GM19397 (cell line): ENCODE results near the gene C12orf57.
A peak's percentile ranks its signal among the peaks of the same experiment; 100 is the strongest.

Source experiments
- ATAC-seq: cut with Tn5 transposase; IDR thresholded peaks from one replicate; pipeline ENCODE4 v1.9.1; 2021; ENCODE audit warnings: mild to moderate bottlenecking, moderate library complexity; ENCODE audit not compliant: unreplicated experiment

C12orf57 gene

GRCh38 chr12:6952121-6952862 is 8.5 kb downstream of the C12orf57 start:
- no peak for ATAC-seq

GRCh38 chr12:6952863-6953441 is 9.1 kb downstream of the C12orf57 start:
- no peak for ATAC-seq

- peak; percentile 51 for ATAC-seq
Observed at GRCh38 chr12:6953442-6954315, 9.9 kb downstream of the C12orf57 start.

GRCh38 chr12:6954316-6955107 is 10.7 kb downstream of the C12orf57 start:
- no peak for ATAC-seq

GRCh38 chr12:6955108-6956020 is 11.5 kb downstream of the C12orf57 start:
- no peak for ATAC-seq

- ATAC-seq, result no peak
Observed at GRCh38 chr12:6956021-6956727, 12.4 kb downstream of the C12orf57 start.

- ATAC-seq, result no peak
Observed at GRCh38 chr12:6957151-6957701, 13.4 kb downstream of the C12orf57 start.

GRCh38 chr12:6957741-6958608 is 14.2 kb downstream of the C12orf57 start:
- ATAC-seq, result no peak

- no peak for ATAC-seq
Observed at GRCh38 chr12:6958609-6959057, 14.8 kb downstream of the C12orf57 start.

- ATAC-seq, result peak; percentile 54
Observed at GRCh38 chr12:6959058-6959804, 15.4 kb downstream of the C12orf57 start.

- ATAC-seq, result no peak
Observed at GRCh38 chr12:6959805-6960592, 16.2 kb downstream of the C12orf57 start.

GRCh38 chr12:6960593-6961277 is 16.9 kb downstream of the C12orf57 start:
- no peak for ATAC-seq

- no peak for ATAC-seq
Observed at GRCh38 chr12:6961278-6961694, 17.5 kb downstream of the C12orf57 start.

GRCh38 chr12:6961695-6962284 is 18.0 kb downstream of the C12orf57 start:
- ATAC-seq, result no peak

GRCh38 chr12:6962285-6963015 is 18.6 kb downstream of the C12orf57 start:
- no peak for ATAC-seq
